ENCODE results near the gene PRR11.

- no peak for TF ChIP-seq CTCF (IDR thresholded peaks at IDR 0.05)
- no peak for TF ChIP-seq POLR2A (IDR thresholded peaks at IDR 0.05)
- TF ChIP-seq EP300 (IDR thresholded peaks at IDR 0.05): no peak
Observed at GRCh38 chr17:59149841-59150511, 5.6 kb upstream of the PRR11 start.

All from ovary (tissue), 3 donors.